ENCODE measurements around the gene RBM20. TPM values are rescaled to one million over a fixed set of nuclear protein-coding genes. Genes with fewer than 3 reads are reported as not detected.

RBM20 gene
- total and polyA plus RNA-seq, 2 of the 4 experiments (the other 2 are of a cell fraction), result under 0.01 to 0.15 TPM

- TF ChIP-seq POLR2A (IDR thresholded peaks at IDR 0.05; ENCODE audit: low read depth, low read length) (no peak), NFE2L2 (IDR thresholded peaks at IDR 0.05; ENCODE audit: low read depth, low read length) (no peak), MAFK (IDR thresholded peaks at IDR 0.05; ENCODE audit: low read depth, low read length) (no peak; the same call in 1 of the 2 replicates)
Measured at GRCh38 chr10:110651044-110651958, 7.2 kb downstream of the RBM20 start (continued).

GRCh38 chr10:110652475-110653118, 8.5 kb downstream of the RBM20 start:
- intact Hi-C loops (cut with micrococcal nuclease), result no loop called here
- H3K4me2 ChIP-seq (ENCODE audit: low read depth, low read length), result no peak overlapping the region
- H4K8ac ChIP-seq (ENCODE audit: low read depth in 2 of 2, low read length in 2 of 2), result peak overlapping the region in 1 of 2 experiments; percentile 31; a peak in 1 of 4 replicates
- H4K5ac ChIP-seq (ENCODE audit: low read depth, low read length), result peak overlapping the region; percentile 18; the same call in 1 of the 2 replicates
- peak overlapping the region; percentile 10; the same call in 1 of the 2 replicates for H3K56ac ChIP-seq (ENCODE audit: extremely low read depth, insufficient read depth, low read length)
- no peak overlapping the region for H3K9ac ChIP-seq (ENCODE audit: low read depth, low read length)
- H2BK20ac ChIP-seq (ENCODE audit: low read depth, low read length), result peak overlapping the region; percentile 48
- H2AFZ ChIP-seq (replicated peaks; ENCODE audit: low read length, poor library complexity), result no peak overlapping the region
- no peak overlapping the region for H2AK9ac ChIP-seq (replicated peaks; ENCODE audit: low read depth, low read length, poor library complexity)
- peak overlapping the region; percentile 21; the same call in 1 of the 2 replicates for H4K91ac ChIP-seq (ENCODE audit: insufficient read depth, low read depth, low read length)
- H3K27me3 ChIP-seq (ENCODE audit: control insufficient read depth, insufficient read depth, low read length), result peaks cover 15% of the 10 kb centered on the region
- CTCF ChIA-PET, result interaction anchor here (0.7 kb wide), 1 partner anchor 552 kb away, joined by 3 read pairs; no protein-coding TSS in a partner anchor
- no peak for DNase-seq
- no peak overlapping the region for H3K27ac ChIP-seq (ENCODE audit: insufficient read depth, low read length)
- H3K14ac ChIP-seq (replicated peaks; ENCODE audit: low read depth, low read length), result peak overlapping the region; percentile 60; the same call in 1 of the 2 replicates
- H3K18ac ChIP-seq (ENCODE audit: low read depth, low read length), result peak overlapping the region; percentile 74; the same call in 1 of the 2 replicates
- no peaks in the 10 kb centered on the region; the same call in 1 of the 2 replicates for H4K20me1 ChIP-seq (ENCODE audit: insufficient read depth, low read length)
- H2AK5ac ChIP-seq (ENCODE audit: low read depth, low read length), result peak overlapping the region; percentile 60
- H2BK120ac ChIP-seq (ENCODE audit: low read depth, low read length), result peak overlapping the region; percentile 68
- no peaks in the 10 kb centered on the region for H3K36me3 ChIP-seq (ENCODE audit: control insufficient read depth, insufficient read depth, low read length)
- ATAC-seq (ENCODE audit: low read depth), result no peak
- WGBS, 2 experiments (ENCODE audit: extremely low coverage in 2 of 2, insufficient read length in 1 of 2), result 100% methylated on average over 2 of the region's 6 CpGs; no CpG with 5 or more reads in 1 of the 2 experiments
- H3K4me1 ChIP-seq (ENCODE audit: control insufficient read depth, insufficient read depth, low read length), result peaks cover 2% of the 10 kb centered on the region
- no peak overlapping the region for H3K4me3 ChIP-seq (ENCODE audit: insufficient read depth, low read depth, low read length)
- H2BK5ac ChIP-seq (ENCODE audit: low read depth, low read length, poor library complexity, severe bottlenecking), result no peak overlapping the region
- H3K9me3 ChIP-seq (ENCODE audit: control insufficient read depth, insufficient read depth, low read length), result no peaks in the 10 kb centered on the region
- H3K9me1 ChIP-seq (ENCODE audit: insufficient read depth, low read length), result no peaks in the 10 kb centered on the region
- dilution Hi-C loops (cut with HindIII; ENCODE audit: low sequenced_read_pairs, unreplicated experiment), result no loop called here
- POLR2A ChIA-PET (ENCODE audit: unreplicated experiment), result no interaction called here
- in situ Hi-C loops (cut with MboI; ENCODE audit: low sequenced_read_pairs), result no loop called here
- H3K79me1 ChIP-seq (ENCODE audit: low read depth in 1 of 2, low read length in 2 of 2), result no peaks in the 10 kb centered on the region
- H3K23ac ChIP-seq (ENCODE audit: low read depth, low read length), result no peak overlapping the region
- peak overlapping the region; percentile 37; the same call in 1 of the 2 replicates for H3K4ac ChIP-seq (ENCODE audit: low read depth, low read length)
- peak overlapping the region; percentile 34; the same call in 1 of the 3 replicates for H2BK15ac ChIP-seq (ENCODE audit: low read depth, low read length)
- no TSS peak for BruUV-seq (replicated peaks)
- TF ChIP-seq MAZ (IDR thresholded peaks at IDR 0.05; ENCODE audit: borderline replicate concordance, low read depth, low read length) (no peak), NFE2L2 (IDR thresholded peaks at IDR 0.05; ENCODE audit: low read depth, low read length) (no peak), RCOR1 (IDR thresholded peaks at IDR 0.05; ENCODE audit: insufficient replicate concordance, low read length) (no peak), CHD1 (IDR thresholded peaks at IDR 0.05; ENCODE audit: low read depth, low read length) (no peak), USF2 (IDR thresholded peaks at IDR 0.05; ENCODE audit: low read depth, low read length) (no peak), POLR2A (IDR thresholded peaks at IDR 0.05; ENCODE audit: low read depth, low read length) (no peak), MAFK (IDR thresholded peaks at IDR 0.05; ENCODE audit: low read depth, low read length) (no peak), FOS (IDR thresholded peaks at IDR 0.05; ENCODE audit: low read depth, low read length) (no peak), CTCF (conservative IDR thresholded peaks at IDR 0.05; ENCODE audit: low read depth, low read length) (no peak), SMC3 (IDR thresholded peaks at IDR 0.05; ENCODE audit: low read depth, low read length) (no peak), RFX5 (IDR thresholded peaks at IDR 0.05; ENCODE audit: low read depth, low read length) (no peak)
